ENCODE measurements around the gene C18orf32. TPM values are rescaled to one million over a fixed set of nuclear protein-coding genes. Genes with fewer than 3 reads are reported as not detected.
A peak's percentile ranks its signal among the peaks of the same experiment; 100 is the strongest.

The C18orf32 gene
- total and polyA plus RNA-seq, 2 of the 13 experiments (the other 11 are each of a cell fraction or from before 2014, with no cell fraction given): 17.6 to 20.6 TPM

DNA sequence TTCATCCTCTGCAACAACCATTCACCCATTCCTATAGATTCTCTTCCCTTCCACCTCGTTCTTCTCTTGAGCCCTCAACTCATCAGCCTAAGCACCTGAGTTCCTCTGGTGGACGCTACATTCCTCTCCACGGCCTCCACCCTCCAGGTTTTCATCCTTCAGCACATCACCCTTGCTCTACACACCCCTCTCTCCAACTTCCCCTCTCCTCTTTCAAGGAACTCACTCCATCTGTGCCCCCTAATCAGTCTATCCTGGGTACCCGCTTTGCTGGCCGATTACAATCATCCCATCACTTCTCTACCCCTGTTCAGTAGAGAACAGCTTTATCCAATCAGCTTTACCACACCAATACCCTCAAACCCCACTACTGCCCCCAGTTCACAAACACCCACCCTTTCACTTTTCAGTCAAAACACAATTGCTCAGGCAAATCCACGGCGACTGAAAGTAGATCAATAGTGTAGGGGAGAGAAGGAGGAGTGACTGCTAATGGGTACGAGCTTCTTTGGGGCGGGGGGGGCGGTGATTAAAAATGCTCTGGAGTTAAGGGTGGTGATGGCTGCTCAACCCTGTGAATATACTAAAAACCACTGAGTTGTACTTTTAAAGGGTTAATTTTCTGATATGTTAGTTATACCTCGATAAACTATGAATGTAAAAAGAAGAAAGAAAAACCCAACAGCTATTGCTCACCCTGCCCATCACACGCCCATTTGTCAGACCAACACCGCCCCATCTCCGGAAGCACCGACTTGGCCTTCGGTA lies 27.4 kb downstream of the C18orf32 start:
- Histone ChIP-seq H4K20me1 (ENCODE audit: insufficient read depth, low read length) (no peaks in the 10 kb centered on the region; the same call in 1 of the 2 replicates), H3K9me3 (ENCODE audit: low read length) (no peaks in the 10 kb centered on the region), H3K27ac (ENCODE audit: extremely low read length, insufficient read depth, low read length) (peak overlapping the region; percentile 80), H3K4me3 (replicated peaks in 1 of 3; ENCODE audit: insufficient read depth in 1 of 3, low read depth in 2 of 3, low read length in 3 of 3) (peak overlapping the region; percentile 88 to 90 (median 88)), H2AFZ (ENCODE audit: low read length) (no peak overlapping the region), H3K79me2 (ENCODE audit: insufficient read depth, low read length) (peaks cover 32% of the 10 kb centered on the region), H3K27me3 (ENCODE audit: control insufficient read depth in 1 of 2, insufficient read depth in 2 of 2, low read length in 2 of 2) (peaks cover 0 to 2% of the 10 kb centered on the region in 2 experiments; a peak in 1 of 5 replicates), H3K36me3 (replicated peaks in 1 of 2; ENCODE audit: control insufficient read depth in 1 of 2, insufficient read depth in 2 of 2, low read length in 2 of 2) (no peaks in the 10 kb centered on the region), H3K4me1 (ENCODE audit: insufficient read depth, low read length) (peaks cover 55% of the 10 kb centered on the region), H3K4me2 (ENCODE audit: low read depth, low read length) (peak overlapping the region; percentile 90), H3K9ac (ENCODE audit: insufficient read depth, low read depth, low read length) (peak overlapping the region; percentile 80)
- POLR2A ChIA-PET: interaction anchor here (0.6 to 3.5 kb wide), 4 partner anchors 8 to 1507 kb away, joined by 3 to 22 read pairs (median 4); partner anchors contain the start of gene C18orf32
- intact Hi-C loops (cut with micrococcal nuclease; ENCODE audit: unreplicated experiment): loop anchor here (1.0 to 2.0 kb wide), 2 partner anchors 27 to 33 kb away; partner anchors contain the start of genes C18orf32 and RPL17
- no peak for DNase-seq (ENCODE audit: low spot score)
- TF ChIP-seq, protein P1, sequence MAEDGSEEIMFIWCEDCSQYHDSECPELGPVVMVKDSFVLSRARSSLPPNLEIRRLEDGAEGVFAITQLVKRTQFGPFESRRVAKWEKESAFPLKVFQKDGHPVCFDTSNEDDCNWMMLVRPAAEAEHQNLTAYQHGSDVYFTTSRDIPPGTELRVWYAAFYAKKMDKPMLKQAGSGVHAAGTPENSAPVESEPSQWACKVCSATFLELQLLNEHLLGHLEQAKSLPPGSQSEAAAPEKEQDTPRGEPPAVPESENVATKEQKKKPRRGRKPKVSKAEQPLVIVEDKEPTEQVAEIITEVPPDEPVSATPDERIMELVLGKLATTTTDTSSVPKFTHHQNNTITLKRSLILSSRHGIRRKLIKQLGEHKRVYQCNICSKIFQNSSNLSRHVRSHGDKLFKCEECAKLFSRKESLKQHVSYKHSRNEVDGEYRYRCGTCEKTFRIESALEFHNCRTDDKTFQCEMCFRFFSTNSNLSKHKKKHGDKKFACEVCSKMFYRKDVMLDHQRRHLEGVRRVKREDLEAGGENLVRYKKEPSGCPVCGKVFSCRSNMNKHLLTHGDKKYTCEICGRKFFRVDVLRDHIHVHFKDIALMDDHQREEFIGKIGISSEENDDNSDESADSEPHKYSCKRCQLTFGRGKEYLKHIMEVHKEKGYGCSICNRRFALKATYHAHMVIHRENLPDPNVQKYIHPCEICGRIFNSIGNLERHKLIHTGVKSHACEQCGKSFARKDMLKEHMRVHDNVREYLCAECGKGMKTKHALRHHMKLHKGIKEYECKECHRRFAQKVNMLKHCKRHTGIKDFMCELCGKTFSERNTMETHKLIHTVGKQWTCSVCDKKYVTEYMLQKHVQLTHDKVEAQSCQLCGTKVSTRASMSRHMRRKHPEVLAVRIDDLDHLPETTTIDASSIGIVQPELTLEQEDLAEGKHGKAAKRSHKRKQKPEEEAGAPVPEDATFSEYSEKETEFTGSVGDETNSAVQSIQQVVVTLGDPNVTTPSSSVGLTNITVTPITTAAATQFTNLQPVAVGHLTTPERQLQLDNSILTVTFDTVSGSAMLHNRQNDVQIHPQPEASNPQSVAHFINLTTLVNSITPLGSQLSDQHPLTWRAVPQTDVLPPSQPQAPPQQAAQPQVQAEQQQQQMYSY (CRISPR knock-in tag; IDR thresholded peaks at IDR 0.05): peak; percentile 90
- TF ChIP-seq SIX4 (CRISPR knock-in tag; IDR thresholded peaks at IDR 0.05): no peak
- no peak for TF ChIP-seq NRL (CRISPR knock-in tag; IDR thresholded peaks at IDR 0.05; ENCODE audit: borderline replicate concordance)
- TF ChIP-seq, protein P2, sequence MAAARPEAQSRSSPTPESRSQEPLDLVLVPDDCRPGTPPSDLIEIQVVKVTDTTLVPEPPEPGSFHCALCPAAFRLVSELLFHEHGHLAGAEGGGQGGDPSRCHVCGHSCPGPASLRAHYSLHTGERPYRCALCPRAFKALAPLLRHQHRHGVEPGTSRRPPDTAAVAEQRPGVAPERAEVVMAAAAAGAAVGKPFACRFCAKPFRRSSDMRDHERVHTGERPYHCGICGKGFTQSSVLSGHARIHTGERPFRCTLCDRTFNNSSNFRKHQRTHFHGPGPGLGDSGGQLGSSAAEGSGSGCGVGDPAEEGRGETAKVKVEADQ (CRISPR knock-in tag; IDR thresholded peaks at IDR 0.05; ENCODE audit: borderline replicate concordance): 0 out of 2 replicates have a peak, but pooled peaks have one; percentile 9
- TF ChIP-seq ZNF670 (CRISPR knock-in tag; IDR thresholded peaks at IDR 0.05; ENCODE audit: borderline replicate concordance): peak; percentile 24; the same call in 1 of the 2 replicates
- TF ChIP-seq ZNF629 (CRISPR knock-in tag; conservative IDR thresholded peaks at IDR 0.05): peak; percentile 83
- ATAC-seq: peak; percentile 3; the same call in 1 of the 3 replicates
- in situ Hi-C loops (cut with HindIII; ENCODE audit: extremely low pct_ligation_motif_present, low pct_unique_long_range_greater_than_20kb): no loop called here
- no TSS peak for BruUV-seq (replicated peaks)
- WGBS (ENCODE audit: low lambda C conversion rate): 8% methylated on average over 16 of the region's 16 CpGs
- FAIRE-seq: no peak
- CTCF ChIA-PET (ENCODE audit: low intra/inter-chr PET ratio, low total read pairs): no interaction called here

All from HepG2 (cell line).